Retina (tissue), 1 donor: ENCODE results near the gene HBG2.

Experiments
- DNase-seq: peaks from one replicate; pipeline ENCODE4 v3.0.0-alpha.2; 2016

Gene HBG2

GRCh38 chr11:5226732-5227310, 27.8 kb downstream of the HBG2 start, which contains the start of gene HBB:
Gene HBB (minus strand): TSS chr11:5227071. CDS start chr11:5227021, 50 bp downstream.
- no peak for DNase-seq

- no peak for DNase-seq
Measured at GRCh38 chr11:5225480-5225871, 29.1 kb downstream of the HBG2 start.

- no peak for DNase-seq
Measured at GRCh38 chr11:5224538-5225479, 29.8 kb downstream of the HBG2 start.

- DNase-seq = no peak
Measured at GRCh38 chr11:5223686-5224085, 30.9 kb downstream of the HBG2 start.

GRCh38 chr11:5223146-5223545, 31.4 kb downstream of the HBG2 start:
- DNase-seq = no peak

GRCh38 chr11:5210376-5210885, 44.1 kb downstream of the HBG2 start:
- DNase-seq = no peak

- peak; percentile 7 for DNase-seq
Measured at GRCh38 chr11:5204787-5205186, 49.8 kb downstream of the HBG2 start.

GRCh38 chr11:5203366-5203765, 51.2 kb downstream of the HBG2 start:
- DNase-seq = no peak
